GM23338 (cell line): ENCODE results near the gene CISH. TPM values are rescaled to one million over a fixed set of nuclear protein-coding genes. Genes with fewer than 3 reads are reported as not detected.

ENCODE experiments used
- ATAC-seq: fragments of 200-7000 bp; cut with Tn5 transposase; 3 replicates; pipeline ENCODE4 v1.9.1; 2020
- DNase-seq: peaks from one replicate; pipeline ENCODE4 v3.0.0-alpha.2; 2015; ENCODE audit warnings: low spot score
- H2AFZ ChIP-seq: fragments of 200-600 bp; sonication (generic); 2 replicates; pipeline ENCODE4 v1.8.0; 2016; ENCODE audit warnings: antibody characterized with exemption, mild to moderate bottlenecking, moderate library complexity
- H3F3A ChIP-seq: fragments of 200-600 bp; sonication (generic); replicated peaks from 2 replicates; pipeline ENCODE4 v1.8.0; 2017; ENCODE audit warnings: antibody characterized with exemption, mixed run types, low read depth
- H3K27ac ChIP-seq: fragments of 200-600 bp; sonication (generic); 2 replicates; pipeline ENCODE4 v1.6.1; 2016; ENCODE audit warnings: low read depth
- H3K27me3 ChIP-seq: fragments of 200-600 bp; sonication (generic); 2 replicates; pipeline ENCODE4 v1.8.0; 2016; ENCODE audit warnings: mild to moderate bottlenecking, mixed run types, moderate library complexity; ENCODE audit not compliant: insufficient read depth
- H3K36me3 ChIP-seq: fragments of 200-600 bp; sonication (generic); 2 replicates; pipeline ENCODE4 v1.8.0; 2016; ENCODE audit warnings: mild to moderate bottlenecking; ENCODE audit not compliant: insufficient read depth
- H3K4me1 ChIP-seq: fragments of 200-600 bp; sonication (generic); 2 replicates; pipeline ENCODE4 v1.8.0; 2016; ENCODE audit warnings: mild to moderate bottlenecking, moderate library complexity; ENCODE audit not compliant: insufficient read depth
- H3K4me2 ChIP-seq: fragments of 200-600 bp; sonication (generic); 2 replicates; pipeline ENCODE4 v1.7.1; 2017; ENCODE audit warnings: mixed run types
- H3K4me3 ChIP-seq: fragments of 200-600 bp; sonication (generic); 2 replicates; pipeline ENCODE4 v1.6.1; 2016; ENCODE audit warnings: mixed run types
- H3K79me2 ChIP-seq: fragments of 200-600 bp; sonication (generic); replicated peaks from 2 replicates; pipeline ENCODE4 v1.8.0; 2017; ENCODE audit warnings: mild to moderate bottlenecking; ENCODE audit not compliant: insufficient read depth
- H3K9me2 ChIP-seq: fragments of 200-600 bp; sonication (generic); 2 replicates; pipeline ENCODE4 v1.8.0; 2017; ENCODE audit not compliant: insufficient read depth
- H4K20me1 ChIP-seq: fragments of 200-600 bp; sonication (generic); replicated peaks from 2 replicates; pipeline ENCODE4 v1.8.0; 2017; ENCODE audit warnings: mild to moderate bottlenecking; ENCODE audit not compliant: insufficient read depth
- H3K27ac Mint-ChIP-seq: 2 replicates; pipeline ENCODE4 v1.8.0; 2020; ENCODE audit warnings: inconsistent platforms, mild to moderate bottlenecking, moderate library complexity, mixed read lengths
- H3K27me3 Mint-ChIP-seq: 3 replicates; pipeline ENCODE4 v1.8.0; 2022; ENCODE audit warnings: low read depth, mild to moderate bottlenecking, moderate library complexity, mixed read lengths, inconsistent platforms; ENCODE audit not compliant: insufficient read depth, poor library complexity
- H3K36me3 Mint-ChIP-seq: 3 replicates; pipeline ENCODE4 v1.8.0; 2021; ENCODE audit warnings: low read depth, mild to moderate bottlenecking, inconsistent platforms, moderate library complexity, mixed read lengths
- H3K4me1 Mint-ChIP-seq: 3 replicates; pipeline ENCODE4 v1.8.0; 2020; ENCODE audit warnings: mild to moderate bottlenecking, inconsistent platforms, mixed read lengths
- H3K4me3 Mint-ChIP-seq: 3 replicates; pipeline ENCODE4 v1.8.0; 2021; ENCODE audit warnings: moderate library complexity, mild to moderate bottlenecking, inconsistent platforms, mixed read lengths
- H3K9me3 Mint-ChIP-seq: 3 replicates; pipeline ENCODE4 v1.8.0; 2020; ENCODE audit warnings: moderate library complexity, mild to moderate bottlenecking, inconsistent platforms, mixed read lengths
- CTCF ChIP-seq, 2 experiments: fragments of 200-600 bp in 1 of 2; sonication (generic) in 1 of 2; conservative IDR thresholded peaks; 2 replicates each; pipeline versions ENCODE4 v1.5.1 to v1.6.1; 2016 to 2017; ENCODE audit warnings: antibody characterized with exemption in 2 of 2, low read depth in 2 of 2, mild to moderate bottlenecking in 2 of 2, moderate library complexity in 1 of 2
- ETS1 ChIP-seq: IDR thresholded peaks from 2 replicates; pipeline ENCODE4 v1.6.1; 2016; ENCODE audit warnings: antibody characterized with exemption
- JUNB ChIP-seq: IDR thresholded peaks from one replicate; pipeline ENCODE4 v1.6.1; 2016; ENCODE audit warnings: antibody characterized with exemption; ENCODE audit not compliant: unreplicated experiment
- NANOG ChIP-seq: IDR thresholded peaks from 2 replicates; pipeline ENCODE4 v1.6.1; 2016; ENCODE audit warnings: antibody characterized with exemption, borderline replicate concordance
- POLR2AphosphoS5 ChIP-seq: IDR thresholded peaks from 2 replicates; pipeline ENCODE4 v1.6.1; 2016; ENCODE audit warnings: antibody characterized with exemption, low read depth
- REST ChIP-seq: IDR thresholded peaks from one replicate; pipeline ENCODE4 v1.6.1; 2018; ENCODE audit warnings: antibody characterized with exemption; ENCODE audit not compliant: unreplicated experiment
- STAT1 ChIP-seq: IDR thresholded peaks from one replicate; pipeline ENCODE4 v1.6.1; 2016; ENCODE audit warnings: antibody characterized with exemption; ENCODE audit not compliant: unreplicated experiment
- ZNF114 ChIP-seq: fragments of 250-450 bp; sonication (Bioruptor Pico); IDR thresholded peaks from 2 replicates; pipeline ENCODE4 v1.5.0; 2020; ENCODE audit warnings: mild to moderate bottlenecking, moderate library complexity
- ZNF331 ChIP-seq: fragments of 250-450 bp; sonication (Bioruptor Pico); IDR thresholded peaks from 2 replicates; pipeline ENCODE4 v1.5.0; 2020; ENCODE audit warnings: low read depth, mild to moderate bottlenecking, moderate library complexity
- ZNF462 ChIP-seq: fragments of 250-450 bp; sonication (Bioruptor Pico); IDR thresholded peaks from 2 replicates; pipeline ENCODE4 v1.5.0; 2020; ENCODE audit warnings: mild to moderate bottlenecking, moderate library complexity
- polyA plus RNA-seq: library from polyadenylated mRNA; unstranded; fragments of >200 nt; fragmentation: Nextera tagmentation; extraction: Ambion mirVana; gene quantifications from 2 replicates; pipeline ENCODE4 v1.2.1, GENCODE V29; 2016
- total RNA-seq: library from RNA; depleted of rRNA; stranded (reverse); fragments of >200 nt; shearing (Covaris generic); gene quantifications from 2 replicates; pipeline ENCODE4 v1.2.3, GENCODE V29; 2014

CISH gene
- total and polyA plus RNA-seq, 2 experiments from 2014 or later, result 2.1 to 3.6 TPM

- TF ChIP-seq JUNB (no peak), ZNF331 (CRISPR knock-in tag) (no peak), REST (no peak), CTCF (conservative IDR thresholded peaks at IDR 0.05; ENCODE audit: low read depth in 2 of 2) (no peak)
Observed at GRCh38 chr3:50604628-50605588, 6.7 kb downstream of the CISH start (continued).

GRCh38 chr3:50604110-50604621 is 7.4 kb downstream of the CISH start:
- no peaks in the 10 kb centered on the region for H3K27me3 ChIP-seq
- H3K27me3 Mint-ChIP-seq, result peaks cover 2% of the 10 kb centered on the region
- no peak overlapping the region for H3K27ac Mint-ChIP-seq
- H3K79me2 ChIP-seq, result no peaks in the 10 kb centered on the region
- H3F3A ChIP-seq, result no peaks in the 10 kb centered on the region
- H3K4me1 Mint-ChIP-seq, result no peaks in the 10 kb centered on the region; the same call in 2 of the 3 replicates
- no peaks in the 10 kb centered on the region for H3K4me1 ChIP-seq
- H3K9me2 ChIP-seq, result no peaks in the 10 kb centered on the region
- no peak overlapping the region for H3K4me3 Mint-ChIP-seq
- H3K9me3 Mint-ChIP-seq, result no peaks in the 10 kb centered on the region
- H3K4me2 ChIP-seq, result no peak overlapping the region
- DNase-seq (no peak), ATAC-seq (no peak)
- H3K4me3 ChIP-seq, result no peak overlapping the region
- no peaks in the 10 kb centered on the region; the same call in 1 of the 2 replicates for H4K20me1 ChIP-seq
- H3K36me3 ChIP-seq, result no peaks in the 10 kb centered on the region
- no peak overlapping the region for H3K27ac ChIP-seq
- no peak overlapping the region for H2AFZ ChIP-seq
- H3K36me3 Mint-ChIP-seq, result no peaks in the 10 kb centered on the region
- no peak for TF ChIP-seq ZNF462 (CRISPR knock-in tag)
- TF ChIP-seq ETS1, result no peak
- TF ChIP-seq NANOG, result no peak
- no peak for TF ChIP-seq POLR2AphosphoS5
- TF ChIP-seq JUNB, result no peak
- no peak for TF ChIP-seq ZNF114 (CRISPR knock-in tag)
- no peak for TF ChIP-seq STAT1
